SK-N-SH treated with all-trans-retinoic acid at 6 μM for 48 hours (cell line): ENCODE data around the gene KIF6.

Experiments used
- ARNTL ChIP-seq: fragments of 450-650 bp; formaldehyde crosslinking; IDR thresholded peaks from 2 replicates; pipeline ENCODE4 v1.5.0; 2020; ENCODE audit warnings: low read depth, mild to moderate bottlenecking, moderate library complexity, borderline replicate concordance
- PPARA ChIP-seq: fragments of 250-450 bp; sonication (Bioruptor Pico); IDR thresholded peaks from 2 replicates; pipeline ENCODE4 v1.5.0; 2020; ENCODE audit warnings: mild to moderate bottlenecking, borderline replicate concordance
- TCF4 ChIP-seq: fragments of 250-450 bp; sonication (Bioruptor Pico); IDR thresholded peaks from 2 replicates; pipeline ENCODE4 v1.8.0; 2021; ENCODE audit warnings: mild to moderate bottlenecking, moderate library complexity, borderline replicate concordance
- TF ChIP-seq, protein P1 (sequence below): fragments of 250-450 bp; sonication (Bioruptor Pico); IDR thresholded peaks from 2 replicates; pipeline ENCODE4 v1.8.0; 2021; ENCODE audit warnings: low read depth, mild to moderate bottlenecking, moderate library complexity, borderline replicate concordance

DNA sequence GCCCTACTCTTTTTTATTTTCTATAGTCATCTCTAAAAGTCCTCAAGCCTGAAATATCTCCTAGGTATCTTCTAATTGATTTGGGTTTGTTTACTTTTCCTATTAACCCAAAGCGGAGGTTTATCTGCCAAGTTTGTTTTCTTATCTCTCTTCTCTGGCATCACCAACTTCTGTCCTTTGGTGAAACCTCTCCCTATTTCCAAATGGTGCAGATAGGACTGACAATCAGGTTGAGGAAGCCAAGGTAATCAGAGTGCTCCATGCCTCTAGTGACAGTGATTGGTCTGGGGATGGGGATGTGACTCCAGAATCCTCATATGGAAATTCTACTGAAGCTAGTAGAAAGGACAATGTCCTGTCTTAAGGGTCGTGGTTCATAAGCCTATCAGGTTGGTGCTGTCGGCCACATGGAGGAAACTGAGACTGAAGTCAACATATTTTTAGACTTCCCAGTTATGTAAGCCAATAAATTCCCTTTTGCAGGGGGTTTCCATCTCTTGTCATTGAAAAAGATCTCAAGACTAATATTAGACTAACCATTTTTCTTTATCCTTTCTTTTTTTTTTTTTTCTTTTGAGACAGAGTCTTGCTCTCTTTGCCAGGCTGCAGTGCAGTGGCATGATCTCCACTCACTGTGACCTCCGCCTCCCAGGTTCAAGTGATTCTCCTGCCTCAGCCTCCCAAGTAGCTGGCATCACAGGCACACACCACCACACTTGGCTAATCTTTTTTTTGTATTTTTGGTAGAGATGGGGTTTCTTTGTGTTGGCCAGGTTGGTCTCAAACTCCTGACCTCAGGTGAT lies 28.0 kb downstream of the KIF6 start:
- TF ChIP-seq ARNTL (CRISPR knock-in tag) (no peak), TCF4 (no peak), PPARA (CRISPR knock-in tag) (no peak)
- TF ChIP-seq, protein P1, sequence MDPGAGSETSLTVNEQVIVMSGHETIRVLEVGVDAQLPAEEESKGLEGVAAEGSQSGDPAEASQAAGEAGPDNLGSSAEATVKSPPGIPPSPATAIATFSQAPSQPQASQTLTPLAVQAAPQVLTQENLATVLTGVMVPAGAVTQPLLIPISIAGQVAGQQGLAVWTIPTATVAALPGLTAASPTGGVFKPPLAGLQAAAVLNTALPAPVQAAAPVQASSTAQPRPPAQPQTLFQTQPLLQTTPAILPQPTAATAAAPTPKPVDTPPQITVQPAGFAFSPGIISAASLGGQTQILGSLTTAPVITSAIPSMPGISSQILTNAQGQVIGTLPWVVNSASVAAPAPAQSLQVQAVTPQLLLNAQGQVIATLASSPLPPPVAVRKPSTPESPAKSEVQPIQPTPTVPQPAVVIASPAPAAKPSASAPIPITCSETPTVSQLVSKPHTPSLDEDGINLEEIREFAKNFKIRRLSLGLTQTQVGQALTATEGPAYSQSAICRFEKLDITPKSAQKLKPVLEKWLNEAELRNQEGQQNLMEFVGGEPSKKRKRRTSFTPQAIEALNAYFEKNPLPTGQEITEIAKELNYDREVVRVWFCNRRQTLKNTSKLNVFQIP (CRISPR knock-in tag) = no peak
